HEK293 (cell line): ENCODE results near the gene PPP2R5E.

Source experiments
- CTCF ChIA-PET: fragments of 350-600 bp; formaldehyde crosslinking; extraction: SDS; loops from one replicate; lab custom pipeline; 2021; ENCODE audit warnings: antibody characterized with exemption; lab: Yijun Ruan, JAX
- POLR2A ChIA-PET: fragments of 300-600 bp; formaldehyde crosslinking; extraction: SDS; loops from one replicate; lab custom pipeline; 2020; ENCODE audit warnings: antibody characterized with exemption, inconsistent platforms; lab: Yijun Ruan, JAX
- H3K27ac ChIP-seq: fragments of 200-500 bp; sonication (Bioruptor generic); 2 replicates; pipeline ENCODE4 v1.5.1; 2014; ENCODE audit warnings: low read depth, low read length, control low read depth, inconsistent platforms; ENCODE audit errors: extremely low read depth
- H3K36me3 ChIP-seq, 2 experiments: fragments of 200-500 bp in 1 of 2; sonication (Bioruptor generic) in 1 of 2; 1 replicate in 1 of 2; 2 replicates in 1 of 2; pipeline ENCODE4 v1.5.1; 2014 to 2017; ENCODE audit warnings: inconsistent platforms in 2 of 2, low read length in 2 of 2; ENCODE audit not compliant: control insufficient read depth in 2 of 2, insufficient read depth in 1 of 2
- H3K4me1 ChIP-seq: fragments of 200-500 bp; sonication (Bioruptor generic); 2 replicates; pipeline ENCODE4 v1.5.1; 2014; ENCODE audit warnings: mild to moderate bottlenecking, low read length, inconsistent platforms; ENCODE audit not compliant: control insufficient read depth, insufficient read depth
- H3K4me3 ChIP-seq: 2 replicates; pipeline ENCODE4 v1.5.1; 2011; ENCODE audit warnings: low read depth, mild to moderate bottlenecking, control low read depth, low read length, moderate library complexity
- H3K9me3 ChIP-seq: fragments of 200-500 bp; sonication (Bioruptor generic); 2 replicates; pipeline ENCODE4 v1.5.1; 2014; ENCODE audit warnings: low read depth, low read length, inconsistent platforms; ENCODE audit not compliant: control insufficient read depth, insufficient read depth
- GLI4 ChIP-seq: fragments of 450-650 bp; formaldehyde crosslinking; IDR thresholded peaks from 2 replicates; pipeline ENCODE4 v1.5.1; 2016; ENCODE audit warnings: missing biosample characterization, missing genetic modification characterization
- KLF10 ChIP-seq: fragments of 450-650 bp; IDR thresholded peaks from 2 replicates; pipeline ENCODE4 v1.5.1; 2018; ENCODE audit warnings: missing biosample characterization, mild to moderate bottlenecking, missing genetic modification characterization
- KLF16 ChIP-seq: fragments of 450-650 bp; formaldehyde crosslinking; IDR thresholded peaks from 2 replicates; pipeline ENCODE4 v1.5.1; 2017; ENCODE audit warnings: missing biosample characterization, missing genetic modification characterization
- MEIS1 ChIP-seq: sonication (generic); formaldehyde crosslinking; IDR thresholded peaks from 2 replicates; pipeline ENCODE4 v1.8.1; 2022; ENCODE audit warnings: missing genetic modification reagents, mild to moderate bottlenecking, borderline replicate concordance
- PRDM2 ChIP-seq: fragments of 450-650 bp; formaldehyde crosslinking; IDR thresholded peaks from 2 replicates; pipeline ENCODE4 v1.5.1; 2016; ENCODE audit warnings: missing biosample characterization, missing genetic modification characterization, borderline replicate concordance
- REPIN1 ChIP-seq: fragments of 450-650 bp; formaldehyde crosslinking; IDR thresholded peaks from 2 replicates; pipeline ENCODE4 v1.5.1; 2017; ENCODE audit warnings: missing biosample characterization, missing genetic modification characterization, low read depth
- SP7 ChIP-seq: fragments of 450-650 bp; formaldehyde crosslinking; IDR thresholded peaks from 2 replicates; pipeline ENCODE4 v1.5.1; 2016; ENCODE audit warnings: missing biosample characterization, missing genetic modification characterization
- ZBTB20 ChIP-seq: fragments of 450-650 bp; formaldehyde crosslinking; IDR thresholded peaks from 2 replicates; pipeline ENCODE4 v1.5.1; 2016; ENCODE audit warnings: missing biosample characterization, missing genetic modification characterization
- ZBTB26 ChIP-seq: fragments of 450-650 bp; formaldehyde crosslinking; optimal IDR thresholded peaks from 2 replicates; pipeline ENCODE3; 2016; ENCODE audit warnings: missing biosample characterization, mild to moderate bottlenecking, missing genetic modification characterization
- ZNF121 ChIP-seq: fragments of 450-650 bp; formaldehyde crosslinking; IDR thresholded peaks from 2 replicates; pipeline ENCODE4 v1.5.1; 2016; ENCODE audit warnings: missing biosample characterization, missing genetic modification characterization
- ZNF140 ChIP-seq: fragments of 450-650 bp; formaldehyde crosslinking; IDR thresholded peaks from 2 replicates; pipeline ENCODE4 v1.5.1; 2016; ENCODE audit warnings: missing biosample characterization, missing genetic modification characterization
- ZNF146 ChIP-seq: fragments of 450-650 bp; formaldehyde crosslinking; IDR thresholded peaks from 2 replicates; pipeline ENCODE4 v1.5.1; 2016; ENCODE audit warnings: missing biosample characterization, missing genetic modification characterization
- ZNF157 ChIP-seq: fragments of 450-650 bp; formaldehyde crosslinking; IDR thresholded peaks from 2 replicates; pipeline ENCODE4 v1.5.1; 2016; ENCODE audit warnings: missing biosample characterization, missing genetic modification characterization
- ZNF24 ChIP-seq: fragments of 450-650 bp; formaldehyde crosslinking; IDR thresholded peaks from 2 replicates; pipeline ENCODE4 v1.5.1; 2016; ENCODE audit warnings: missing biosample characterization, missing genetic modification characterization
- ZNF248 ChIP-seq: fragments of 450-650 bp; formaldehyde crosslinking; IDR thresholded peaks from 2 replicates; pipeline ENCODE4 v1.5.1; 2017; ENCODE audit warnings: missing biosample characterization, missing genetic modification characterization
- ZNF280C ChIP-seq: fragments of 450-650 bp; formaldehyde crosslinking; IDR thresholded peaks from 2 replicates; pipeline ENCODE4 v1.5.1; 2016; ENCODE audit warnings: missing biosample characterization, missing genetic modification characterization
- ZNF426 ChIP-seq: fragments of 450-650 bp; formaldehyde crosslinking; IDR thresholded peaks from 2 replicates; pipeline ENCODE4 v1.5.1; 2017; ENCODE audit warnings: missing biosample characterization, missing genetic modification characterization, mild to moderate bottlenecking, inconsistent platforms, moderate library complexity
- ZNF433 ChIP-seq: fragments of 450-650 bp; formaldehyde crosslinking; IDR thresholded peaks from 2 replicates; pipeline ENCODE4 v1.5.1; 2016; ENCODE audit warnings: missing biosample characterization, missing genetic modification characterization, low read depth
- ZNF548 ChIP-seq: fragments of 450-650 bp; formaldehyde crosslinking; IDR thresholded peaks from 2 replicates; pipeline ENCODE4 v1.5.1; 2016; ENCODE audit warnings: missing biosample characterization, missing genetic modification characterization
- ZNF654 ChIP-seq: fragments of 450-650 bp; formaldehyde crosslinking; IDR thresholded peaks from 2 replicates; pipeline ENCODE4 v1.5.1; 2016; ENCODE audit warnings: low read depth, missing biosample characterization, missing genetic modification characterization
- ZNF664 ChIP-seq: fragments of 450-650 bp; formaldehyde crosslinking; IDR thresholded peaks from 2 replicates; pipeline ENCODE4 v1.5.1; 2016; ENCODE audit warnings: missing biosample characterization, missing genetic modification characterization
- ZNF692 ChIP-seq: fragments of 450-650 bp; formaldehyde crosslinking; IDR thresholded peaks from 2 replicates; pipeline ENCODE4 v1.5.1; 2016; ENCODE audit warnings: missing biosample characterization, missing genetic modification characterization
- ZNF707 ChIP-seq: fragments of 450-650 bp; formaldehyde crosslinking; IDR thresholded peaks from 2 replicates; pipeline ENCODE4 v1.5.1; 2016; ENCODE audit warnings: missing biosample characterization, missing genetic modification characterization
- ZNF785 ChIP-seq: fragments of 450-650 bp; formaldehyde crosslinking; IDR thresholded peaks from 2 replicates; pipeline ENCODE4 v1.5.1; 2016; ENCODE audit warnings: missing biosample characterization, missing genetic modification characterization
- ZNF792 ChIP-seq: fragments of 450-650 bp; formaldehyde crosslinking; IDR thresholded peaks from 2 replicates; pipeline ENCODE4 v1.5.1; 2016; ENCODE audit warnings: missing biosample characterization, missing genetic modification characterization
- ZSCAN4 ChIP-seq: fragments of 450-650 bp; formaldehyde crosslinking; IDR thresholded peaks from 2 replicates; pipeline ENCODE4 v1.5.1; 2017; ENCODE audit warnings: missing biosample characterization, missing genetic modification characterization

Gene PPP2R5E

GRCh38 chr14:63510538-63510937 is 32.6 kb downstream of the PPP2R5E start:
- H3K36me3 ChIP-seq: no peaks in the 10 kb centered on the region
- ChIA-PET CTCF (no interaction called here), POLR2A (interaction anchor here (1.1 kb wide), 1 partner anchor 33 kb away, joined by 4 read pairs; no protein-coding TSS in a partner anchor)
- no peak for TF ChIP-seq ZNF792 (tag by site-specific recombination)
- TF ChIP-seq ZNF24 (tag by site-specific recombination): no peak
- no peak for TF ChIP-seq SP7 (tag by site-specific recombination)
- TF ChIP-seq ZNF433: no peak
- TF ChIP-seq ZNF785 (tag by site-specific recombination): no peak
- no peak for TF ChIP-seq KLF16 (tag by site-specific recombination)
- no peak for TF ChIP-seq ZNF707
- no peak for TF ChIP-seq ZNF121 (tag by site-specific recombination)
- no peak for TF ChIP-seq GLI4 (tag by site-specific recombination)
- no peak for TF ChIP-seq ZBTB26 (tag by site-specific recombination)
- TF ChIP-seq ZBTB20 (tag by site-specific recombination): no peak
- H3K9me3 ChIP-seq: no peaks in the 10 kb centered on the region
- no peak overlapping the region for H3K4me3 ChIP-seq
- peak overlapping the region; percentile 22; the same call in 1 of the 2 replicates for H3K27ac ChIP-seq
- H3K4me1 ChIP-seq: peaks cover 38% of the 10 kb centered on the region

GRCh38 chr14:63508033-63508432 is 35.1 kb downstream of the PPP2R5E start:
- no peak overlapping the region for H3K4me3 ChIP-seq
- ChIA-PET POLR2A (no interaction called here), CTCF (interaction anchor here (0.6 to 1.1 kb wide), 2 partner anchors 39 to 795 kb away, joined by 3 read pairs; no protein-coding TSS in a partner anchor)
- no peaks in the 10 kb centered on the region for H3K9me3 ChIP-seq
- H3K36me3 ChIP-seq: no peaks in the 10 kb centered on the region
- H3K27ac ChIP-seq: no peak overlapping the region
- H3K4me1 ChIP-seq: peaks cover 18% of the 10 kb centered on the region
- TF ChIP-seq PRDM2 (tag by site-specific recombination) (no peak), ZNF140 (no peak), REPIN1 (tag by site-specific recombination) (no peak), KLF10 (tag by site-specific recombination) (no peak), ZNF654 (tag by site-specific recombination) (no peak), ZNF248 (tag by site-specific recombination) (no peak), ZNF664 (no peak), ZNF157 (tag by site-specific recombination) (no peak), ZSCAN4 (tag by site-specific recombination) (no peak), ZNF692 (tag by site-specific recombination) (no peak), MEIS1 (CRISPR knock-in tag) (no peak), ZNF280C (tag by site-specific recombination) (no peak), ZNF426 (tag by site-specific recombination) (no peak), ZNF548 (tag by site-specific recombination) (no peak), ZNF146 (tag by site-specific recombination) (no peak)
